OCI-LY1 (cell line): ENCODE data around the gene MAP4.

Experiments used
- H2AFZ ChIP-seq: fragments of 200-600 bp; sonication (generic), shearing (Covaris generic); 2 replicates; pipeline ENCODE4 v1.6.0; 2014; ENCODE audit warnings: antibody characterized with exemption, mild to moderate bottlenecking, low read length
- H3F3A ChIP-seq: fragments of 200-600 bp; sonication (generic), shearing (Covaris generic); 2 replicates; pipeline ENCODE4 v1.6.0; 2014; ENCODE audit warnings: mild to moderate bottlenecking, antibody characterized with exemption, low read length, moderate library complexity; ENCODE audit not compliant: insufficient read depth
- H3K27ac ChIP-seq: fragments of 200-600 bp; sonication (generic); 2 replicates; pipeline ENCODE4 v1.5.1; 2014; ENCODE audit warnings: low read length, mixed run types, mild to moderate bottlenecking, low read depth; ENCODE audit not compliant: poor library complexity, severe bottlenecking
- H3K27me3 ChIP-seq: fragments of 200-600 bp; sonication (generic); 2 replicates; pipeline ENCODE4 v1.6.0; 2014; ENCODE audit warnings: antibody characterized with exemption, mild to moderate bottlenecking, low read length, moderate library complexity; ENCODE audit not compliant: insufficient read depth
- H3K36me3 ChIP-seq: fragments of 200-600 bp; sonication (generic); 2 replicates; pipeline ENCODE4 v1.6.1; 2014; ENCODE audit warnings: mild to moderate bottlenecking, antibody characterized with exemption, low read length, moderate library complexity, mixed read lengths; ENCODE audit not compliant: insufficient read depth
- H3K4me1 ChIP-seq: fragments of 200-600 bp; sonication (generic); 2 replicates; pipeline ENCODE4 v1.5.1; 2014; ENCODE audit warnings: mild to moderate bottlenecking, low read length, moderate library complexity; ENCODE audit not compliant: insufficient read depth, severe bottlenecking
- H3K4me2 ChIP-seq: fragments of 200-600 bp; sonication (generic), shearing (Covaris generic); 2 replicates; pipeline ENCODE4 v1.6.1; 2014; ENCODE audit warnings: low read length
- H3K4me3 ChIP-seq: fragments of 200-600 bp; sonication (generic); 2 replicates; pipeline ENCODE4 v1.5.1; 2014; ENCODE audit warnings: low read length, low read depth, mild to moderate bottlenecking, mixed read lengths; ENCODE audit not compliant: poor library complexity, severe bottlenecking
- H3K79me2 ChIP-seq: fragments of 200-600 bp; shearing (Covaris generic); 2 replicates; pipeline ENCODE4 v1.6.1; 2016; ENCODE audit warnings: mixed run types, low read length, mixed read lengths; ENCODE audit not compliant: insufficient read depth
- H3K9ac ChIP-seq: fragments of 200-600 bp; sonication (generic), shearing (Covaris generic); 2 replicates; pipeline ENCODE4 v1.6.1; 2014; ENCODE audit warnings: mild to moderate bottlenecking, low read length, mixed read lengths
- H3K9me2 ChIP-seq: fragments of 200-600 bp; sonication (generic), shearing (Covaris generic); 2 replicates; pipeline ENCODE4 v1.6.1; 2014; ENCODE audit warnings: low read depth, mild to moderate bottlenecking, low read length, mixed read lengths
- H3K9me3 ChIP-seq: fragments of 200-600 bp; shearing (Covaris generic); 2 replicates; pipeline ENCODE4 v1.6.1; 2014; ENCODE audit warnings: low read length, mixed read lengths
- H4K20me1 ChIP-seq: fragments of 200-600 bp; sonication (generic), shearing (Covaris generic); 2 replicates; pipeline ENCODE4 v1.6.0; 2016; ENCODE audit warnings: mild to moderate bottlenecking, low read length; ENCODE audit not compliant: insufficient read depth
- EZH2 ChIP-seq: fragments of 200-600 bp; sonication (generic), shearing (Covaris generic); IDR thresholded peaks from 2 replicates; pipeline ENCODE4 v1.8.0; 2017; ENCODE audit warnings: borderline replicate concordance, mixed run types, mild to moderate bottlenecking, antibody characterized with exemption, low read length, moderate library complexity, mixed read lengths
- TF ChIP-seq, protein P1 (sequence below): fragments of 200-600 bp; sonication (generic), shearing (Covaris generic); IDR thresholded peaks from 2 replicates; pipeline ENCODE4 v1.5.1; 2017; ENCODE audit warnings: mild to moderate bottlenecking, antibody characterized with exemption, low read length, moderate library complexity, mixed read lengths

Gene MAP4

GRCh38 chr3:47852604-47853602, 163.3 kb downstream of the MAP4 start:
- H3K9me3 ChIP-seq, result no peaks in the 10 kb centered on the region
- no peak overlapping the region for H2AFZ ChIP-seq
- H3K36me3 ChIP-seq, result peaks cover 50% of the 10 kb centered on the region
- H4K20me1 ChIP-seq, result no peaks in the 10 kb centered on the region
- TF ChIP-seq, protein P1, sequence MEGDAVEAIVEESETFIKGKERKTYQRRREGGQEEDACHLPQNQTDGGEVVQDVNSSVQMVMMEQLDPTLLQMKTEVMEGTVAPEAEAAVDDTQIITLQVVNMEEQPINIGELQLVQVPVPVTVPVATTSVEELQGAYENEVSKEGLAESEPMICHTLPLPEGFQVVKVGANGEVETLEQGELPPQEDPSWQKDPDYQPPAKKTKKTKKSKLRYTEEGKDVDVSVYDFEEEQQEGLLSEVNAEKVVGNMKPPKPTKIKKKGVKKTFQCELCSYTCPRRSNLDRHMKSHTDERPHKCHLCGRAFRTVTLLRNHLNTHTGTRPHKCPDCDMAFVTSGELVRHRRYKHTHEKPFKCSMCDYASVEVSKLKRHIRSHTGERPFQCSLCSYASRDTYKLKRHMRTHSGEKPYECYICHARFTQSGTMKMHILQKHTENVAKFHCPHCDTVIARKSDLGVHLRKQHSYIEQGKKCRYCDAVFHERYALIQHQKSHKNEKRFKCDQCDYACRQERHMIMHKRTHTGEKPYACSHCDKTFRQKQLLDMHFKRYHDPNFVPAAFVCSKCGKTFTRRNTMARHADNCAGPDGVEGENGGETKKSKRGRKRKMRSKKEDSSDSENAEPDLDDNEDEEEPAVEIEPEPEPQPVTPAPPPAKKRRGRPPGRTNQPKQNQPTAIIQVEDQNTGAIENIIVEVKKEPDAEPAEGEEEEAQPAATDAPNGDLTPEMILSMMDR, result no peak
- TF ChIP-seq EZH2, result no peak
- no peaks in the 10 kb centered on the region for H3K4me1 ChIP-seq
- H3K4me2 ChIP-seq, result no peak overlapping the region
- H3K9ac ChIP-seq, result no peak overlapping the region
- H3F3A ChIP-seq, result no peaks in the 10 kb centered on the region; the same call in 1 of the 2 replicates
- H3K27ac ChIP-seq, result no peak overlapping the region
- H3K9me2 ChIP-seq, result no peaks in the 10 kb centered on the region
- H3K27me3 ChIP-seq, result no peaks in the 10 kb centered on the region
- no peak overlapping the region for H3K4me3 ChIP-seq
- no peaks in the 10 kb centered on the region for H3K79me2 ChIP-seq

DNA sequence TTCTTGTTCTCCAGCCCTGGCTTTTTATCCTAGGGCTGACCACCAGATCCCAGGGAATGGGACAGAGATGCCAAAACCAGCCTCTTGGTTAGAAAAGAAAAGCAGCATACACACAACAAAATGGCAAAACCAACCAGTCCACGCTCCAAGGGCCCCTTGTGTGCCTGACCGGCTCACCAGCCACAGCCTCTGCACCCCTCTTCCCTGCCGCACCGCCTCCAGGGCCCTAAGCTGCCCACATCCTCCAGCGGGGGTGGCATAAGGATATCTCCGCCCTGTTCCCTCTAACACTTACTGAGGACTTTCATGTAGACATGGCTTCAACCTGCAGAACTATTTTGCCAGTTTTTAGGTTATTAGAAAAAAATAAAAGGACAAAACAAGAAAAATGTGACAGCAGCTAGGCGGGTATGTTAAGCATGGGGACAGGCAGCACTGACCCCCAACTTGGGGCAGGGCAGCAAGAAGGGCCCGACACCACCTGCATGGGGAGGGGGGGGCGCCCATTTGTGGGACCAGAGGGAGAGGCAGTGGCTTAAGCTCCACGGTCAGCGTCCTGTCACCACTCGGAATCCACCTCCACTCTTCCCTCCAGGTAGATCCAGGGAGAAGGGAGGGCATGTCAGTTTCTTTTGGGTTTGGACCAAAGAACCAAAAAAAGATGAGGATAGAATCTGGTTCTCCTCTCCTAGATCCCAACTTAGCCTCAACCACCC, 164.2 kb downstream of the MAP4 start:
- H3K4me3 ChIP-seq, result no peak overlapping the region
- no peaks in the 10 kb centered on the region for H3K9me2 ChIP-seq
- no peaks in the 10 kb centered on the region for H3K9me3 ChIP-seq
- H3K4me1 ChIP-seq, result no peaks in the 10 kb centered on the region
- no peaks in the 10 kb centered on the region for H4K20me1 ChIP-seq
- H3K27me3 ChIP-seq, result no peaks in the 10 kb centered on the region
- H2AFZ ChIP-seq, result no peak overlapping the region
- no peaks in the 10 kb centered on the region for H3K79me2 ChIP-seq
- peaks cover 56% of the 10 kb centered on the region for H3K36me3 ChIP-seq
- no peak overlapping the region for H3K27ac ChIP-seq
- no peak overlapping the region for H3K4me2 ChIP-seq
- H3F3A ChIP-seq, result no peaks in the 10 kb centered on the region; the same call in 1 of the 2 replicates
- TF ChIP-seq, protein P1, result no peak
- no peak for TF ChIP-seq EZH2
- no peak overlapping the region for H3K9ac ChIP-seq

GRCh38 chr3:47850564-47851410, 165.4 kb downstream of the MAP4 start:
- H3K9ac ChIP-seq, result no peak overlapping the region
- H3K9me3 ChIP-seq, result no peaks in the 10 kb centered on the region
- H3K9me2 ChIP-seq, result no peaks in the 10 kb centered on the region
- H3F3A ChIP-seq, result no peaks in the 10 kb centered on the region; the same call in 1 of the 2 replicates
- H3K4me1 ChIP-seq, result no peaks in the 10 kb centered on the region
- H2AFZ ChIP-seq, result no peak overlapping the region
- no peak overlapping the region for H3K27ac ChIP-seq
- H3K4me3 ChIP-seq, result no peak overlapping the region
- no peaks in the 10 kb centered on the region for H3K27me3 ChIP-seq
- no peaks in the 10 kb centered on the region for H4K20me1 ChIP-seq
- no peak overlapping the region for H3K4me2 ChIP-seq
- H3K79me2 ChIP-seq, result no peaks in the 10 kb centered on the region
- no peak for TF ChIP-seq EZH2
- TF ChIP-seq, protein P1, result no peak
- peaks cover 64% of the 10 kb centered on the region for H3K36me3 ChIP-seq
